Endothelial cell (in vitro differentiated cells): ENCODE measurements around the gene WTAP. TPM values are rescaled to one million over a fixed set of nuclear protein-coding genes. Genes with fewer than 3 reads are reported as not detected.
"Not testable (repeated sequence)": the region's sequence is repeated elsewhere in the genome, so short reads cannot be mapped to it uniquely, and the experiment has no call there.

Experiments used
- DNase-seq: peaks from one replicate; pipeline ENCODE4 v3.0.0; 2021; ENCODE audit warnings: low spot score
- H3K27ac Mint-ChIP-seq: one replicate; pipeline ENCODE4 v1.8.0; 2021; ENCODE audit warnings: mixed read lengths, inconsistent platforms; ENCODE audit not compliant: unreplicated experiment
- H3K27me3 Mint-ChIP-seq: one replicate; pipeline ENCODE4 v1.8.0; 2021; ENCODE audit warnings: mild to moderate bottlenecking, moderate library complexity, mixed read lengths, inconsistent platforms; ENCODE audit not compliant: unreplicated experiment
- H3K36me3 Mint-ChIP-seq: one replicate; pipeline ENCODE4 v1.8.0; 2021; ENCODE audit warnings: mild to moderate bottlenecking, low read depth, mixed read lengths, inconsistent platforms; ENCODE audit not compliant: unreplicated experiment
- H3K4me1 Mint-ChIP-seq: one replicate; pipeline ENCODE4 v1.8.0; 2021; ENCODE audit warnings: mild to moderate bottlenecking, mixed read lengths, inconsistent platforms; ENCODE audit not compliant: unreplicated experiment
- H3K4me3 Mint-ChIP-seq: one replicate; pipeline ENCODE4 v1.8.0; 2021; ENCODE audit warnings: mild to moderate bottlenecking, mixed read lengths, inconsistent platforms; ENCODE audit not compliant: unreplicated experiment
- H3K9me3 Mint-ChIP-seq: one replicate; pipeline ENCODE4 v1.8.0; 2021; ENCODE audit warnings: mixed read lengths, inconsistent platforms; ENCODE audit not compliant: unreplicated experiment
- CTCF ChIP-seq: fragments of 200-600 bp; sonication (generic); IDR thresholded peaks from one replicate; pipeline ENCODE4 v1.5.0; 2021; ENCODE audit warnings: antibody characterized with exemption; ENCODE audit not compliant: unreplicated experiment
- total RNA-seq: library from RNA; stranded (reverse); fragmentation: NEBNext Ultra II Directional; extraction: Animal tissue kit (Norgen Biotek cat#: 25700); gene quantifications from one replicate; pipeline ENCODE4 v1.2.1, GENCODE V29; 2021; ENCODE audit not compliant: unreplicated experiment

WTAP gene
- total RNA-seq, 1 donor from 2014 or later: 95.4 TPM

- no peak for TF ChIP-seq CTCF
- Mint-ChIP-seq H3K27me3 (peaks cover 8% of the 10 kb centered on the region), H3K27ac (no peak overlapping the region), H3K4me1 (no peaks in the 10 kb centered on the region), H3K4me3 (no peak overlapping the region), H3K36me3 (peaks cover 11% of the 10 kb centered on the region), H3K9me3 (no peaks in the 10 kb centered on the region)
- DNase-seq: no peak
Measured at GRCh38 chr6:159701413-159701999, 25.8 kb upstream of the WTAP start.

GRCh38 chr6:159710603-159711002 is 16.7 kb upstream of the WTAP start:
- H3K36me3 Mint-ChIP-seq, DNase-seq, H3K27ac Mint-ChIP-seq, H3K4me1 Mint-ChIP-seq, H3K27me3 Mint-ChIP-seq, H3K4me3 Mint-ChIP-seq, H3K9me3 Mint-ChIP-seq: not testable (repeated sequence)

DNA sequence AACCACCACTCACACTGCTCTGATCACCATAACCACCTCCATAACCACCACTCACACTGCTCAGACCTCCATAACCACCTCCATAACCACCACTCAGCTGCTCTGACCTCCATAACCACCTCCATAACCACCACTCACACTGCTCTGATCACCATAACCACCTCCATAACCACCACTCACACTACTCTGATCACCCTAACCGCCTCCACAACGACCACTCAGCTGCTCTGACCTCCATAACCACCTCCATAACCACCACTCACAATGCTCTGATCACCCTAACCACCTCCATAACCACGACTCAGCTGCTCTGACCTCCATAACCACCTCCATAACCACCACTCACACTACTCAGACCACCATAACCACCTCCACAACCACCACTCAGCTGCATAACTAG is 14.9 kb upstream of the WTAP start:
- not testable (repeated sequence) for H3K27ac Mint-ChIP-seq, H3K4me1 Mint-ChIP-seq, H3K9me3 Mint-ChIP-seq, H3K36me3 Mint-ChIP-seq, H3K27me3 Mint-ChIP-seq, H3K4me3 Mint-ChIP-seq, DNase-seq

- no peak for DNase-seq
- no peaks in the 10 kb centered on the region for H3K9me3 Mint-ChIP-seq
- TF ChIP-seq CTCF: no peak
- peaks cover 7% of the 10 kb centered on the region for H3K4me1 Mint-ChIP-seq
- H3K4me3 Mint-ChIP-seq: no peak overlapping the region
- H3K27ac Mint-ChIP-seq: no peak overlapping the region
- H3K27me3 Mint-ChIP-seq: peaks cover 2% of the 10 kb centered on the region
- no peaks in the 10 kb centered on the region for H3K36me3 Mint-ChIP-seq
Measured at GRCh38 chr6:159713984-159714383, 13.3 kb upstream of the WTAP start.

GRCh38 chr6:159714404-159714803 is 12.9 kb upstream of the WTAP start:
- Mint-ChIP-seq H3K36me3 (no peaks in the 10 kb centered on the region), H3K4me1 (peaks cover 7% of the 10 kb centered on the region), H3K27ac (no peak overlapping the region), H3K9me3 (no peaks in the 10 kb centered on the region), H3K27me3 (peaks cover 2% of the 10 kb centered on the region), H3K4me3 (no peak overlapping the region)
- TF ChIP-seq CTCF: no peak
- DNase-seq: no peak

GRCh38 chr6:159715166-159715565 is 12.1 kb upstream of the WTAP start:
- no peak overlapping the region for H3K4me3 Mint-ChIP-seq
- no peaks in the 10 kb centered on the region for H3K9me3 Mint-ChIP-seq
- H3K27ac Mint-ChIP-seq: no peak overlapping the region
- DNase-seq: no peak
- no peaks in the 10 kb centered on the region for H3K36me3 Mint-ChIP-seq
- peaks cover 2% of the 10 kb centered on the region for H3K27me3 Mint-ChIP-seq
- peaks cover 7% of the 10 kb centered on the region for H3K4me1 Mint-ChIP-seq
- no peak for TF ChIP-seq CTCF
